Neural progenitor cell (in vitro differentiated cells): ENCODE measurements around the gene ZP2. TPM values are rescaled to one million over a fixed set of nuclear protein-coding genes. Genes with fewer than 3 reads are reported as not detected.
"Not testable (repeated sequence)": the region's sequence is repeated elsewhere in the genome, so short reads cannot be mapped to it uniquely, and the experiment has no call there.

Experiments
- DNase-seq: peaks from one replicate; pipeline ENCODE4 v3.0.0-alpha.2; 2016; ENCODE audit warnings: low spot score
- H2AFZ ChIP-seq: fragments of 200-600 bp; sonication (generic); replicated peaks from 2 replicates; pipeline ENCODE4 v1.6.1; 2016; ENCODE audit warnings: antibody characterized with exemption
- H3F3A ChIP-seq: fragments of 200-600 bp; sonication (generic); 2 replicates; pipeline ENCODE4 v1.6.1; 2016; ENCODE audit warnings: antibody characterized with exemption, low read depth
- H3K27ac ChIP-seq: fragments of 200-600 bp; sonication (generic); 2 replicates; pipeline ENCODE4 v1.5.1; 2016; ENCODE audit warnings: mild to moderate bottlenecking
- H3K27me3 ChIP-seq: fragments of 200-600 bp; sonication (generic); 2 replicates; pipeline ENCODE4 v1.6.1; 2016; ENCODE audit warnings: mild to moderate bottlenecking, moderate library complexity
- H3K36me3 ChIP-seq: fragments of 200-600 bp; sonication (generic); 2 replicates; pipeline ENCODE4 v1.5.1; 2016
- H3K4me1 ChIP-seq: fragments of 200-600 bp; sonication (generic); 2 replicates; pipeline ENCODE4 v1.6.1; 2016; ENCODE audit warnings: mixed run types
- H3K4me2 ChIP-seq: fragments of 200-600 bp; sonication (generic); 2 replicates; pipeline ENCODE4 v1.6.1; 2016
- H3K4me3 ChIP-seq: fragments of 200-600 bp; sonication (generic); 2 replicates; pipeline ENCODE4 v1.5.1; 2016
- H3K79me2 ChIP-seq: fragments of 200-600 bp; sonication (generic); 2 replicates; pipeline ENCODE4 v1.6.1; 2016; ENCODE audit warnings: low read depth
- H3K9ac ChIP-seq: fragments of 200-600 bp; sonication (generic); 2 replicates; pipeline ENCODE4 v1.6.1; 2016
- H3K9me3 ChIP-seq: fragments of 200-600 bp; sonication (generic); 2 replicates; pipeline ENCODE4 v1.5.1; 2016; ENCODE audit warnings: low read depth
- H4K20me1 ChIP-seq: fragments of 200-600 bp; sonication (generic); 2 replicates; pipeline ENCODE4 v1.6.1; 2016; ENCODE audit warnings: low read depth
- H3K27ac Mint-ChIP-seq: 3 replicates; pipeline ENCODE4 v1.8.0; 2021; ENCODE audit warnings: mixed read lengths
- H3K27me3 Mint-ChIP-seq: 2 replicates; pipeline ENCODE4 v1.8.0; 2022; ENCODE audit warnings: low read depth, mild to moderate bottlenecking, inconsistent platforms, moderate library complexity, mixed read lengths; ENCODE audit not compliant: insufficient read depth
- H3K36me3 Mint-ChIP-seq: 3 replicates; pipeline ENCODE4 v1.8.0; 2021; ENCODE audit warnings: mixed read lengths
- H3K4me1 Mint-ChIP-seq: 3 replicates; pipeline ENCODE4 v1.8.0; 2021; ENCODE audit warnings: mixed read lengths
- H3K4me3 Mint-ChIP-seq: 3 replicates; pipeline ENCODE4 v1.8.0; 2021; ENCODE audit warnings: mild to moderate bottlenecking, moderate library complexity, mixed read lengths
- H3K9me3 Mint-ChIP-seq: 3 replicates; pipeline ENCODE4 v1.8.0; 2020; ENCODE audit warnings: mixed read lengths
- CTCF ChIP-seq: fragments of 200-600 bp; sonication (generic); IDR thresholded peaks from 2 replicates; pipeline ENCODE4 v1.5.1; 2017; ENCODE audit warnings: antibody characterized with exemption, mild to moderate bottlenecking
- EZH2 ChIP-seq: fragments of 200-600 bp; sonication (generic); IDR thresholded peaks from 2 replicates; pipeline ENCODE4 v1.6.1; 2017; ENCODE audit warnings: antibody characterized with exemption, mild to moderate bottlenecking, moderate library complexity
- EZH2phosphoT487 ChIP-seq: fragments of 200-600 bp; sonication (generic); IDR thresholded peaks from 2 replicates; pipeline ENCODE4 v1.6.1; 2017; ENCODE audit warnings: antibody characterized with exemption
- total RNA-seq: library from RNA; depleted of rRNA; stranded (reverse); fragments of >200 nt; gene quantifications from 2 replicates; pipeline ENCODE4 v1.2.3, GENCODE V29; 2015; ENCODE audit warnings: low replicate concordance

The ZP2 gene
- total RNA-seq, 1 donor from 2014 or later: not detected

- H4K20me1 ChIP-seq: no peaks in the 10 kb centered on the region
- H3K27ac Mint-ChIP-seq: no peak overlapping the region
- H3K36me3 Mint-ChIP-seq: no peaks in the 10 kb centered on the region
- H3K9me3 ChIP-seq: no peaks in the 10 kb centered on the region
- no peaks in the 10 kb centered on the region for H3K4me1 ChIP-seq
- H3F3A ChIP-seq: no peaks in the 10 kb centered on the region
- no peaks in the 10 kb centered on the region for H3K4me1 Mint-ChIP-seq
- no peak overlapping the region for H3K9ac ChIP-seq
- H2AFZ ChIP-seq: no peak overlapping the region
- H3K27me3 ChIP-seq: no peaks in the 10 kb centered on the region
- no peaks in the 10 kb centered on the region for H3K36me3 ChIP-seq
- no peak for DNase-seq
- H3K79me2 ChIP-seq: no peaks in the 10 kb centered on the region
- no peak for TF ChIP-seq EZH2phosphoT487
- TF ChIP-seq CTCF: no peak
- no peak for TF ChIP-seq EZH2
- H3K9me3 Mint-ChIP-seq: no peaks in the 10 kb centered on the region
- peaks cover 6% of the 10 kb centered on the region for H3K27me3 Mint-ChIP-seq
- no peak overlapping the region for H3K4me3 ChIP-seq
- H3K27ac ChIP-seq: no peak overlapping the region
- no peak overlapping the region for H3K4me2 ChIP-seq
- no peak overlapping the region for H3K4me3 Mint-ChIP-seq
Observed at GRCh38 chr16:21250072-21250923, 38.9 kb upstream of the ZP2 start.

GRCh38 chr16:21248179-21248578, 36.8 kb upstream of the ZP2 start:
- not testable (repeated sequence) for H3F3A ChIP-seq, H3K36me3 ChIP-seq, H3K9me3 ChIP-seq, H4K20me1 ChIP-seq, H2AFZ ChIP-seq, H3K27me3 ChIP-seq, H3K27ac Mint-ChIP-seq, H3K4me3 Mint-ChIP-seq, H3K4me3 ChIP-seq, DNase-seq, H3K27me3 Mint-ChIP-seq, H3K79me2 ChIP-seq, H3K27ac ChIP-seq, H3K4me2 ChIP-seq, H3K4me1 Mint-ChIP-seq, H3K9ac ChIP-seq, H3K9me3 Mint-ChIP-seq, H3K4me1 ChIP-seq, H3K36me3 Mint-ChIP-seq

- TF ChIP-seq EZH2phosphoT487 (no peak), EZH2 (no peak), CTCF (no peak)
- Histone ChIP-seq H3F3A (no peaks in the 10 kb centered on the region), H2AFZ (no peak overlapping the region), H3K36me3 (no peaks in the 10 kb centered on the region), H3K4me1 (no peaks in the 10 kb centered on the region), H3K27me3 (no peaks in the 10 kb centered on the region), H3K9ac (no peak overlapping the region), H3K79me2 (no peaks in the 10 kb centered on the region), H4K20me1 (no peaks in the 10 kb centered on the region), H3K27ac (no peak overlapping the region), H3K4me3 (no peak overlapping the region), H3K4me2 (no peak overlapping the region), H3K9me3 (no peaks in the 10 kb centered on the region)
- Mint-ChIP-seq H3K9me3 (no peaks in the 10 kb centered on the region), H3K4me3 (no peak overlapping the region), H3K27me3 (peaks cover 4% of the 10 kb centered on the region), H3K4me1 (no peaks in the 10 kb centered on the region), H3K36me3 (no peaks in the 10 kb centered on the region), H3K27ac (no peak overlapping the region)
- no peak for DNase-seq
Observed at GRCh38 chr16:21244518-21245215, 33.3 kb upstream of the ZP2 start.

GRCh38 chr16:21242756-21243155, 31.4 kb upstream of the ZP2 start:
- Histone ChIP-seq H3K9me3 (no peaks in the 10 kb centered on the region), H3K79me2 (no peaks in the 10 kb centered on the region), H3F3A (no peaks in the 10 kb centered on the region), H3K27ac (no peak overlapping the region), H3K4me3 (no peak overlapping the region), H3K4me2 (no peak overlapping the region), H4K20me1 (no peaks in the 10 kb centered on the region), H3K9ac (no peak overlapping the region), H3K4me1 (no peaks in the 10 kb centered on the region), H2AFZ (no peak overlapping the region), H3K27me3 (no peaks in the 10 kb centered on the region), H3K36me3 (no peaks in the 10 kb centered on the region)
- no peaks in the 10 kb centered on the region for H3K4me1 Mint-ChIP-seq
- no peaks in the 10 kb centered on the region for H3K9me3 Mint-ChIP-seq
- H3K36me3 Mint-ChIP-seq: no peaks in the 10 kb centered on the region
- DNase-seq: no peak
- H3K27me3 Mint-ChIP-seq: peaks cover 2% of the 10 kb centered on the region
- H3K27ac Mint-ChIP-seq: no peak overlapping the region
- TF ChIP-seq EZH2phosphoT487: no peak
- TF ChIP-seq CTCF: no peak
- TF ChIP-seq EZH2: no peak
- H3K4me3 Mint-ChIP-seq: no peak overlapping the region
